Panc1 (cell line): Measurements from ENCODE around the gene LAMB3. TPM values are rescaled to one million over a fixed set of nuclear protein-coding genes. Genes with fewer than 3 reads are reported as not detected.

Source experiments
- ATAC-seq: fragments of 200-7000 bp; cut with Tn5 transposase; 2 replicates; pipeline ENCODE4 v1.9.1; 2020; ENCODE audit warnings: mild to moderate bottlenecking, moderate library complexity
- BruUV-seq: library from RNA; stranded (reverse); fragments of 400-500 nt; replicated peaks from 2 replicates; lab custom pipeline; 2021; lab: Mats Ljungman, UMichigan
- CTCF ChIA-PET: fragments of 300-600 bp; sonication (Branson Sonifier 250); formaldehyde crosslinking; loops from one replicate; lab custom pipeline; 2022; ENCODE audit warnings: antibody characterized with exemption; lab: Charles Lee
- POLR2A ChIA-PET: fragments of 300-600 bp; sonication (Branson Sonifier 250); formaldehyde crosslinking; loops from one replicate; lab custom pipeline; 2022; ENCODE audit warnings: antibody characterized with exemption; lab: Charles Lee
- DNase-seq: peaks from one replicate; pipeline ENCODE4 v3.0.0-alpha.2; 2010; ENCODE audit warnings: low read depth, low spot score
- H3K27ac ChIP-seq: 2 replicates; pipeline ENCODE4 v1.5.1; 2011; ENCODE audit warnings: mild to moderate bottlenecking, low read length, inconsistent platforms
- H3K27me3 ChIP-seq: fragments of 200-500 bp; sonication (Bioruptor generic); 2 replicates; pipeline ENCODE4 v1.6.0; 2014; ENCODE audit warnings: low read length, inconsistent platforms; ENCODE audit not compliant: control insufficient read depth, insufficient read depth
- H3K36me3 ChIP-seq: fragments of 200-500 bp; sonication (Bioruptor generic); 2 replicates; pipeline ENCODE4 v1.5.1; 2014; ENCODE audit warnings: inconsistent platforms, mild to moderate bottlenecking, low read length, moderate library complexity; ENCODE audit not compliant: control insufficient read depth, insufficient read depth
- H3K4me1 ChIP-seq: 2 replicates; pipeline ENCODE4 v1.5.1; 2011; ENCODE audit warnings: inconsistent platforms, mild to moderate bottlenecking, low read length, moderate library complexity; ENCODE audit not compliant: control insufficient read depth, insufficient read depth
- H3K4me3 ChIP-seq, 2 experiments: 2 replicates each; pipeline ENCODE4 v1.5.1; 2011 to 2012; ENCODE audit warnings: low read depth in 2 of 2, low read length in 2 of 2, mild to moderate bottlenecking in 2 of 2, inconsistent platforms in 1 of 2, moderate library complexity in 1 of 2
- H3K9me3 ChIP-seq: fragments of 200-500 bp; sonication (Bioruptor generic); 2 replicates; pipeline ENCODE4 v1.5.1; 2014; ENCODE audit warnings: low read depth, mild to moderate bottlenecking, inconsistent platforms, low read length, moderate library complexity; ENCODE audit not compliant: control insufficient read depth, insufficient read depth
- CTCF ChIP-seq: fragments of 450-650 bp; IDR thresholded peaks from 2 replicates; pipeline ENCODE4 v1.5.1; 2017; ENCODE audit warnings: mild to moderate bottlenecking
- POLR2AphosphoS5 ChIP-seq: IDR thresholded peaks from 2 replicates; pipeline ENCODE4 v1.6.1; 2012; ENCODE audit warnings: mild to moderate bottlenecking, low read depth, low read length, moderate library complexity
- REST ChIP-seq, 2 experiments: IDR thresholded peaks; 2 replicates each; pipeline ENCODE4 v1.6.1; 2011 to 2012; ENCODE audit warnings: low read depth in 2 of 2, control low read depth in 1 of 2, low read length in 1 of 2, mild to moderate bottlenecking in 1 of 2, moderate library complexity in 1 of 2; ENCODE audit not compliant: insufficient read depth in 1 of 2
- SIN3A ChIP-seq: IDR thresholded peaks from 2 replicates; pipeline ENCODE4 v1.6.1; 2012; ENCODE audit warnings: low read depth, mild to moderate bottlenecking, low read length, moderate library complexity, borderline replicate concordance; ENCODE audit not compliant: insufficient read depth
- TCF7L2 ChIP-seq: IDR thresholded peaks from 2 replicates; pipeline ENCODE4 v1.6.1; 2011; ENCODE audit warnings: mild to moderate bottlenecking, low read depth, low read length, inconsistent platforms
- in situ Hi-C: cut with HindIII; loops from 2 replicates; pipeline ENCODE4 v1.10.0; 2016; ENCODE audit warnings: low sequenced_read_pairs, low pct_unique_long_range_greater_than_20kb
- intact Hi-C: fragments of 100-400 bp; cut with micrococcal nuclease; formaldehyde crosslinking; loops from one replicate; pipeline ENCODE4 v1.10.0; 2022; ENCODE audit not compliant: unreplicated experiment
- total RNA-seq: library from RNA; stranded (reverse); gene quantifications from one replicate; pipeline ENCODE4 v1.2.1, GENCODE V29; 2021; ENCODE audit not compliant: unreplicated experiment

The LAMB3 gene
- total RNA-seq, 1 experiment from 2014 or later: 0.85 TPM

- H3K27ac ChIP-seq: no peak overlapping the region
- DNase-seq (peak; percentile 35), ATAC-seq (peak; percentile 97)
- intact Hi-C loops: loop anchor here (1.0 kb wide), 1 partner anchor 91 kb away; no protein-coding TSS in a partner anchor
- CTCF ChIA-PET: interaction anchor here (0.7 kb wide), 1 partner anchor 10 kb away, joined by 3 read pairs; no protein-coding TSS in a partner anchor
- in situ Hi-C loops: no loop called here
- H3K9me3 ChIP-seq: no peaks in the 10 kb centered on the region
- no peaks in the 10 kb centered on the region for H3K36me3 ChIP-seq
- no peaks in the 10 kb centered on the region for H3K4me1 ChIP-seq
- TF ChIP-seq CTCF (peak; percentile 76), POLR2AphosphoS5 (no peak)
- no TSS peak for BruUV-seq
- no peak overlapping the region for H3K4me3 ChIP-seq
- H3K27me3 ChIP-seq: peaks cover 4% of the 10 kb centered on the region; the same call in 1 of the 2 replicates
- POLR2A ChIA-PET: no interaction called here
Observed at GRCh38 chr1:209601809-209602657, 50.2 kb downstream of the LAMB3 start.

GRCh38 chr1:209600541-209600940 is 51.7 kb downstream of the LAMB3 start:
- no peaks in the 10 kb centered on the region for H3K36me3 ChIP-seq
- DNase-seq (no peak), ATAC-seq (no peak)
- in situ Hi-C loops: no loop called here
- intact Hi-C loops: no loop called here
- BruUV-seq: no TSS peak
- no peaks in the 10 kb centered on the region for H3K9me3 ChIP-seq
- H3K27me3 ChIP-seq: peaks cover 4% of the 10 kb centered on the region; the same call in 1 of the 2 replicates
- POLR2A ChIA-PET: no interaction called here
- H3K27ac ChIP-seq: no peak overlapping the region
- CTCF ChIA-PET: no interaction called here
- no peak for TF ChIP-seq REST (IDR thresholded peaks at IDR 0.05; ENCODE audit: insufficient read depth in 1 of 2, low read depth in 2 of 2, low read length in 1 of 2)
- TF ChIP-seq POLR2AphosphoS5: no peak
- TF ChIP-seq CTCF: no peak
- no peak for TF ChIP-seq SIN3A
- no peak for TF ChIP-seq TCF7L2
- no peaks in the 10 kb centered on the region for H3K4me1 ChIP-seq
- H3K4me3 ChIP-seq: no peak overlapping the region
